Activated CD4-positive, CD25-positive, alpha-beta regulatory T cell treated with anti-CD3 and anti-CD28 coated beads, Interleukin-2, amount 50 U/mL, for 24 hours (primary cell): ENCODE measurements around the gene MCM10.

ENCODE experiments used
- ATAC-seq, 2 donors: fragments of 150-1000 bp; cut with Tn5 transposase; one replicate each; pipeline ENCODE4 v1.10.0; 2021; ENCODE audit warnings: mild to moderate bottlenecking in 1 of 2, moderate library complexity in 1 of 2

Gene MCM10

GRCh38 chr10:13167568-13167967 is 6.2 kb downstream of the MCM10 start:
- no peak for ATAC-seq

GRCh38 chr10:13168781-13169180 is 7.4 kb downstream of the MCM10 start:
- no peak for ATAC-seq

GRCh38 chr10:13173616-13174015 is 12.3 kb downstream of the MCM10 start:
- ATAC-seq: no peak

- peak; percentile 72 to 86 for ATAC-seq
Observed at GRCh38 chr10:13180788-13181187, 19.4 kb downstream of the MCM10 start.

GRCh38 chr10:13182424-13182823 is 21.1 kb downstream of the MCM10 start:
- peak; percentile 60 to 62 for ATAC-seq

GRCh38 chr10:13183625-13184024 is 22.3 kb downstream of the MCM10 start:
- no peak for ATAC-seq

DNA sequence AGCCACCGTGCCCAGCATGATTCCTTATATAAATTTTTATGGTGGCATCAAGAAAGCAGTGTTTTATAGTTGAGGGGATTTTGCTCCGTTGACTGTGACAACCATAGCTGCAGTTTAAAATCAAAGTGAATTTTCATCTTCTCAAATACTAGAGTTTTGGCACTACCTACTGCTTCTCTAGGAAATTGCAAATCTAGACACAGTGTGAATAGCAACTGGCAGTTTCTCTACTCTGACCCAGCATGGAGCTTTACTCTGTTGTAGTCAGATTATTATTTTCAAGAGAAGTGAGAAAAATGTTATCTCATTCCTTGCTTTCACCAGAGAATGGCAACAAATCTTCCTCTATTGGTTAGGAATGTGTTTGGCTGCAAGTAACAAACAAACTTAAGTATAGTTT is 22.9 kb downstream of the MCM10 start:
- no peak for ATAC-seq

DNA sequence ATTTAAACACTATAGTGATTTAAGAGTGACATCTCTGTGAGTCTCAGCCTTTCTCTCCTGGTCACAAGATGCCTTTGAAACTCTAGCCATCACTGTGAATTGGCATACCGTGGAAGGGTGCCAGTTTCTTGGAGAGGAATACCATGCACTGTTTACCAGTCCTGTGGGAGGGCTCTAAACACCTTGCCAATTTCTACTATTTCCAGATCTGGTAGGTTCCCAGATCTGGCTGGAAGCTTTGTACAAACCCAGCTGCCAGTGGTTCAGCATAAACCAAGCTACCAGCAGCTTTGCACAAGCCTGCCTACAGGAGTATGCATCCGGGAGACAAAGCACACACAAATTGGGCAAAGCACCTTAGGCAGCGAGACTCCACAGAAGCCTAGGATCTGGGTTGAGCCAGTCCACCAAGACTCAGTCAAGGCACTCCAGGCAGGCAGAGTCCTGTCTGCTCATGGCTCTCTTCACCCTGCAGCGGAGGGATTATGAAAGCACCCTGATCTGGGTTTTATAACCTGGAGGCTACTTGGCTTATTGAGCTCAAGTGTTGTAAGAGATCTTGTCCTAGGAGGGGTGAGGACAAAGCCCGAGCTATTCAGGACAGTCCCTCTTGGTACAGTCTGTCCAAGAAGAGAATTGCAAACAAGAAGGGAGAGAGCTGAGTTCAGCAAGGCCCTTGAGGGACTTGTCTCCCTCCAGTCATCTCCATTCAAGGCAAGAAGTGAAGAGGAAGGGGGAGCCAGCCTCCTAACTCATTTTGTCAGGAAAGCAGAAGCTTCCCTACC is 23.6 kb downstream of the MCM10 start:
- ATAC-seq: no peak

- no peak for ATAC-seq
Observed at GRCh38 chr10:13187135-13187534, 25.8 kb downstream of the MCM10 start.

DNA sequence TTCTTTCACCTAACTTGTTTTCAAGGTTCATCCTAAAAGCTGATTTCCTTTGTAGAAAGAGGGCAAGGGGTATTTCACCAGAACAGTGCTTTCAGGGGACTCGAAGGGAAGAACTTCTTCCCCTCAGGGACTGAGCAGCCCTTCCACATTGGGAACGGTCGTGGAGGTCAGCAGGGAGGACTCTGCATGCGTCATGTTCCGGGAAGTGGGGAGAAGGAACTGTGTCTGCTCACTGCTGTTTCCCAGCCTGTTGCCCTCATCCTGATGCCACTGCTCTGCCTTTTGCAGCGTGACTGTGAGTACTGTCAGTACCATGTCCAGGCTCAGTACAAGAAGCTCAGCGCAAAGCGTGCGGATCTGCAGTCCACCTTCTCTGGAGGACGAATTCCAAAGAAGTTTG is 27.2 kb downstream of the MCM10 start:
- no peak for ATAC-seq

- ATAC-seq: no peak
Observed at GRCh38 chr10:13189961-13190360, 28.6 kb downstream of the MCM10 start.

GRCh38 chr10:13190816-13191215 is 29.5 kb downstream of the MCM10 start:
- no peak for ATAC-seq

- ATAC-seq: no peak
Observed at GRCh38 chr10:13191362-13191761, 30.0 kb downstream of the MCM10 start.

GRCh38 chr10:13193637-13194036 is 32.3 kb downstream of the MCM10 start:
- ATAC-seq: no peak

- no peak for ATAC-seq
Observed at GRCh38 chr10:13195016-13195415, 33.7 kb downstream of the MCM10 start.

DNA sequence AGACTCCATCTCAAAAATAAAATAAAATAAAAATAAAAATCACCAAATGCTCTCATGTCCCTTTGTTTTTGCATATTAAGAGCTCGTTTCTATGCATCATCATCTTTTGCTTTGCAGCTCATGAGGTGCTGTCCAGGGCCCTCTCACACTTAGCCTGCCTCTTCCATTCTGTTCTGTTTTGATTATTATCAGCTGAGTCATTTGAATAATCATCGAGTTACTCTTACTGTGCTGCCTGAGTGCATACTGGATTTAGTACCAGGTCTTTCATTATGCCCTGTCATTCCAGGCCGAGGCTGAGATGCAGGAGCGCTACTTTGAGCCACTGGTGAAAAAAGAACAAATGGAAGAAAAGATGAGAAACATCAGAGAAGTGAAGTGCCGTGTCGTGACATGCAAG is 39.8 kb downstream of the MCM10 start:
- ATAC-seq: peak in 1 of 2 donors; percentile 76

GRCh38 chr10:13206091-13206490 is 44.7 kb downstream of the MCM10 start:
- no peak for ATAC-seq

DNA sequence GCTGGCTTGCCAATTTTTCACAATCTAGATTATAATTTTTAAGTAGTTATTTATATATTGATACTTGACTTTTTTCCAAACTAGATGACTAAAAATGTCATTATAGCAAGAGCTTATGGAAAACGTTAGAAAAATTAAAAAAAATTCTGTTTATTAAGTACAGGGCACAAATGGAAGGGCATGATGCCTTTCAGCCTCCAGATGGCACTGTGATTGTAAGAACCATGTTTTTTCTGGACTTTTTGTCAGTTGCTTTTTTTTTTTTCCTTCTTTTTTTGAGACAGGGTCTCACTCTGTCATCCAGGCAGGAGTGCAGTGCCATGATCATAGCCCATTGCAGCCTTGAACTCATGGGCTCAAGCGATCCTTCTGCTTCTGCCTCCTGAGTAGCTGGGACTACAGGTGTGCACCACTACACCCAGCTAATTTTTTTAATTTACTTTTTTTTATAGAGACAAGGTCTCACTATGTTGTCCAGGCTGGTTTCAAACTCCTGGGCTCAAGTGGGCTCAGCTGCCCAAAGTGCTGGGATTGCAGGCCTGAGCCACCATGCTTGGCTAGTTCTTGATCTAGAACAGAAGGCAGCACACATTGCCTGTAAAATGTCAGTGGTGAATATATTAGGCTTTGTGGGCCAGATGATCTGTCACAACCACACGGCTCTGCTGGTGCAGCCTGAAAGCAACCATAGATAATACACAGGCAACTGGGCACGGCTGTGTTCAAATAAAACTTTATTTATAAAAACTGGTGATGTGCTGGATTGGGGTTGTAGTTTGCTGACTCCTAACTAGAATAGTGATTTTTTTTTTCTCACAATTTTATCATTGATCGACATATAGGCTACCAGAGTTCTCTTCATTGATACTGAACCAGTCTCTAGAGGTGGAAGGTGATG is 45.4 kb downstream of the MCM10 start:
- ATAC-seq: no peak

GRCh38 chr10:13213163-13213562 is 51.8 kb downstream of the MCM10 start:
- ATAC-seq: no peak

- ATAC-seq: no peak
Observed at GRCh38 chr10:13218878-13219277, 57.5 kb downstream of the MCM10 start.

GRCh38 chr10:13219685-13220670 is 58.6 kb downstream of the MCM10 start:
- ATAC-seq: no peak

GRCh38 chr10:13221572-13221971 is 60.2 kb downstream of the MCM10 start:
- ATAC-seq: no peak

- no peak for ATAC-seq
Observed at GRCh38 chr10:13222151-13222550, 60.8 kb downstream of the MCM10 start.
